Hair follicle dermal papilla cell (primary cell): ENCODE results near the gene SSR3. TPM values are rescaled to one million over a fixed set of nuclear protein-coding genes. Genes with fewer than 3 reads are reported as not detected.

Experiments used
- total RNA-seq: library from RNA; depleted of rRNA; stranded (reverse); fragments of >200 nt; gene quantifications from 2 replicates; pipeline ENCODE4 v1.2.3, GENCODE V29; 2012

SSR3 gene
- total RNA-seq: 261 and 308 TPM in 2 replicates

DNA sequence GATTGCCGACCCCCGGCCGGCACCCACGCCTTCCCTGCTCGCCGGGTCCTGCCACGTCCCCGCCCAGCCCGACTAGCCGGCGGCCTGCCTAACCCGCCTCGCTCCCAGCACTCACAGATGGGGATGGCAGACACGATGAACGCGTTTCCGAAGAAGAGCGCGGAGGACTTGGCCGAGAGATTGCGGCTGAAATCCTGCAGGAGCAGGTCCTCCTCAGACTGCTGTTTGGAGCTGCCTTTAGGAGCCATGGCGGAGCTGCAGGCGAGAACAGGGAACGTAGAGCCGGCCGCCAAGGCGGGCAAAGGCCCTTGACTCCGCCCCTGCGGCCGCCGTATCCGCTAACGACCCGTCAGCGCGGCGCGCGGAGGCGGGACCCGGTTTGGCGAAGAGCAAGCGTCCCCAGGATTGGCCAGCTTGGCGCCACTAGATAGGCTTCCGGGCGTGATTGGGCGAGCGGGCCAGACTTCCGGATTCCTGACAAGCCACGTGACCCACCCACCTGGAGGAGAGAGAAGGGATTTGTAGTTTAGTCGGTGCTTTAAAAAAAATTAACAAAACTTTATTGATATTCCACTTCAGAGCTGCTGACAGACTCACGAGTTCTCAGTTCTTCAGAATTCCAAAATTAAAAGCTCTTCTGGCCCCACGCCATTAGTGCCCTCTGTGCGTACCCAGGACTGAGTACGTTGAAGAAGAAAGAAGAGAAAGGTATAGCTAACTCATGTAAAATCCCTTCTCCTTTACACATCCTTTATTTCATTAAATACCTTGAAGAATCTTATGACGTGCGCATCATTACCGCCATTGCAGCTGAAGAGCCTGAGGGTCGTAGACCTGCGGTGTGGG, at the start of gene SSR3:
Gene SSR3, minus strand, starts transcription at position 276 of the 846 bp plus-strand sequence. Its CDS starts 28 bp downstream, at position 248.

Other genes with a start within 250 kb of the SSR3 start
- 65.9 and 119 TPM in 2 replicates for gene TIPARP, start 119.5 kb upstream of the SSR3 start, total RNA-seq